HUES64 (cell line): ENCODE data around the gene RRAGC.
"Not testable (repeated sequence)": the region's sequence is repeated elsewhere in the genome, so short reads cannot be mapped to it uniquely, and the experiment has no call there.

ENCODE experiments used
- H3K27ac ChIP-seq: 2 replicates; pipeline ENCODE4 v1.7.0; 2013; ENCODE audit warnings: low read depth, low read length, inconsistent platforms
- H3K27me3 ChIP-seq: 2 replicates; pipeline ENCODE4 v1.6.1; 2013; ENCODE audit warnings: mild to moderate bottlenecking, low read length; ENCODE audit not compliant: insufficient read depth
- H3K36me3 ChIP-seq: 2 replicates; pipeline ENCODE4 v1.6.1; 2013; ENCODE audit warnings: mild to moderate bottlenecking, low read length; ENCODE audit not compliant: insufficient read depth
- H3K4me1 ChIP-seq: 2 replicates; pipeline ENCODE4 v1.6.1; 2013; ENCODE audit warnings: mild to moderate bottlenecking, low read length, moderate library complexity; ENCODE audit not compliant: insufficient read depth
- H3K4me3 ChIP-seq: 2 replicates; pipeline ENCODE4 v1.5.1; 2013; ENCODE audit warnings: mild to moderate bottlenecking, low read length, moderate library complexity
- H3K9ac ChIP-seq: 2 replicates; pipeline ENCODE4 v1.6.1; 2013; ENCODE audit warnings: mild to moderate bottlenecking, low read depth, low read length
- H3K9me3 ChIP-seq: 2 replicates; pipeline ENCODE4 v1.6.1; 2013; ENCODE audit warnings: low read depth, low read length; ENCODE audit not compliant: insufficient read depth
- WGBS: fragments of 150-250, 120-280 bp; methylation state at CpG from one replicate; pipeline ENCODE4 v1.1.7; 2013; ENCODE audit warnings: missing lambda C conversion rate; 5-methylcytosine and 5-hydroxymethylcytosine counted together

RRAGC gene

DNA sequence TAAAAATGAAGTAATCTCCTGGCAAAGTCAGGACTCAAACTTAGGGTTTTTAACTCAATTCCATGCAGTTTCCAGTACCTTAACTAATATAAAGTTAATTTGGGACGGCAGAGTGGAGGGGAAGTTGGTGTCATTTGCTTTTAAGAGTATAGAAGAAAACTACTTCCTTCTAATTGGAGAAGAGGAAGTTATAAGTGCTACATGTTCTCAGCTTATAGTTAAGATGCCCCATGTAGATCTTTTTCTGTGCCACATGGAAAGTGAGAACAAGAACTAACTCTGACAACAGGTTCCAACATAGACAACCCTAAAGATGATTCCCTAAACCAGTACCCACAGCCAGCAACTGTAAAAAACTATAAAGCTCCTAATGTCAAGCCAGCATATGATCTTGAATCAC lies 11.5 kb downstream of the RRAGC start:
- no peaks in the 10 kb centered on the region for H3K27me3 ChIP-seq
- no peak overlapping the region for H3K27ac ChIP-seq
- peaks cover 72% of the 10 kb centered on the region for H3K36me3 ChIP-seq
- no peaks in the 10 kb centered on the region for H3K9me3 ChIP-seq
- no CpG with 5 or more reads among the region's 1 CpG for WGBS
- no peaks in the 10 kb centered on the region for H3K4me1 ChIP-seq
- H3K9ac ChIP-seq: no peak overlapping the region
- H3K4me3 ChIP-seq: no peak overlapping the region

GRCh38 chr1:38846210-38846609 lies 13.4 kb downstream of the RRAGC start:
- Histone ChIP-seq H3K27ac (no peak overlapping the region), H3K9me3 (no peaks in the 10 kb centered on the region), H3K9ac (no peak overlapping the region), H3K27me3 (no peaks in the 10 kb centered on the region), H3K4me1 (no peaks in the 10 kb centered on the region), H3K36me3 (peaks cover 67% of the 10 kb centered on the region), H3K4me3 (no peak overlapping the region)
- WGBS: 94% methylated on average over 3 of the region's 3 CpGs

GRCh38 chr1:38845088-38845487 lies 14.5 kb downstream of the RRAGC start:
- not testable (repeated sequence) for H3K9ac ChIP-seq, H3K27me3 ChIP-seq, H3K27ac ChIP-seq, H3K4me3 ChIP-seq, H3K9me3 ChIP-seq, H3K4me1 ChIP-seq
- H3K36me3 ChIP-seq: peaks cover 69% of the 10 kb centered on the region
- WGBS: 95% methylated on average over 3 of the region's 3 CpGs

DNA sequence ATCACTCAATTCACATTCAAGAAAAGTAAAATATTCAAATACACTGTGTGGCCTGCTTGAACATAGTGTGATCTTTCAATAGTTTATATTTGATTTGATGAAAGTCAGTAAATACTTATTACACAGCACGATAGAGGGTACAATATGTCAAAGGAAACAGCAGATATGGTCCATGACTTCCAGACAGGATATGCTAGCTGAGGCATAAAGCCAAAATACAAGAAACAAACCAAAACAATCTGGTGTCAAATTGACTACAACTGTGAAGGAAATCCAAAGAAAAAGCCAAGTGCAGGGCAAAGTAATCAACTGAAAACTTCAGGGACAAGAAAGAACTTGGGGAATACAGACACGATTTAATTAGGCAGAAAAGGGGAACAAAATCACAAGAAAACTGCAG lies 19.3 kb downstream of the RRAGC start:
- H3K27me3 ChIP-seq: no peaks in the 10 kb centered on the region
- H3K9me3 ChIP-seq: no peaks in the 10 kb centered on the region
- no peak overlapping the region for H3K9ac ChIP-seq
- H3K36me3 ChIP-seq: peaks cover 54% of the 10 kb centered on the region
- H3K4me1 ChIP-seq: peaks cover 4% of the 10 kb centered on the region; the same call in 1 of the 2 replicates
- no peak overlapping the region for H3K4me3 ChIP-seq
- no peak overlapping the region for H3K27ac ChIP-seq
- 95% methylated on average over 2 of the region's 2 CpGs for WGBS

DNA sequence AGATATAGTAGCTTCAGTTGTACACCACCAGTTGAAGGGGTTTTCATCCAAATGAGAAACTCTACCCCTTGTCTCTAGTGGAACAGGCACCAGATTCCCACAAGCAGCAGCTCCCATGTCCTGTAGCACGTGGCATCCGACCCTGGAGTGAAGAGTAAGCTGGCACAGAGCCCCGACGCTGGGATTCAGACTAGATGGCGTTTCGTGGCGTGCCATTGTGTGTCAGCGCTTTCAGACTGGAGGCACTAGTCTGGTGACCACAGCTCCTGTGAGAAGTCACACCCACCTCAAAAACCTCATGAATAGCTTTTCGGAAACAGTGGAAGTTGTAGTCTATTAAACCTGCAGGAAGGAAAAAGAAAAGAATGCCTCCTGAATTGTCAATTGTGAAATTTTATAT lies 20.2 kb downstream of the RRAGC start:
- peaks cover 48% of the 10 kb centered on the region for H3K36me3 ChIP-seq

GRCh38 chr1:38836316-38836715 lies 23.3 kb downstream of the RRAGC start:
- H3K9me3 ChIP-seq, H3K4me3 ChIP-seq, H3K4me1 ChIP-seq, H3K9ac ChIP-seq, H3K27me3 ChIP-seq, H3K27ac ChIP-seq: not testable (repeated sequence)
- H3K36me3 ChIP-seq: peaks cover 32% of the 10 kb centered on the region
- 91% methylated on average over 10 of the region's 10 CpGs for WGBS

More for the DNA sequence above, 20.2 kb downstream of the RRAGC start:
- 97% methylated on average over 9 of the region's 9 CpGs for WGBS
- no peak overlapping the region for H3K9ac ChIP-seq
- H3K27me3 ChIP-seq: no peaks in the 10 kb centered on the region
- peaks cover 4% of the 10 kb centered on the region; the same call in 1 of the 2 replicates for H3K4me1 ChIP-seq
- H3K27ac ChIP-seq: no peak overlapping the region
- H3K9me3 ChIP-seq: no peaks in the 10 kb centered on the region
- no peak overlapping the region for H3K4me3 ChIP-seq

DNA sequence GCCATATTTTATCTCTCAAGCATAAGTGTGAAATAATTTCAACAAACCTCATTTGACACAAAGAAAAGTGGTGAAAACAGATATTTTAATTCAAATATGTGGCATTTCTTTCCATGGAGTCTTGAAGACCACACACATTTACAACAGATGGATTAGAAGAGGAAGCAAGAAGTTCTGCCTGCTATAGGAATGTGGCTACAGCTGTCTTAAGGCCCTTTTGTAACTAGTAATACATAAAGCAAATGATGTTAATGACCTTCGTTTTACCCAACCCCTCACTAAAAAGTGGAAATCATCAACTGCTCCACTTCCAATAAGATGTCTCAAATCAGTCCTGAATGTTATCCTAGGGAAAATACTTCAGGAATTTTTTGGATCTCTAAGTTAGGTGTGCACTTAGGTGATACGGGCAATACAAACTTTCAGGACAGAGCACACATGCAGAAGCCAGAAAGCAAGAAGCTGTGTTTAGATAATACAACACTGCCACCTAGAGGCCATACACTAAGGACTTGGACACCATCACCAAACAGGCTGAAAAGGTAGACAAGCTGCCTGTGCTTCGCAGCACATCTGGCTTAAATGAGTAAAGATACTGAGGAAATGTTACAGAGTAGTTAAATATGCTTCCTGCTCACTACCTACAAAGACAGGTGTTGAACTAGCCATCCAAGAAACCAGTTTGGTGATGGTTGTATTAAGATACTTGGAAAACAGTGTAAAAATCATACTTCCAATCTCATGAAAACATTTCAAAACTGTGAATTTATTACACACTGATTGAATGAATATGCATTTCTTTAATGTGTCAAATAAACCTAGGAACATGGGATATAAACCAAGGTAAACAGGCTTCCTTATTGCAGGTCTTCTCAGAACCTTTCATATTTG lies 24.4 kb downstream of the RRAGC start:
- H3K4me1 ChIP-seq: peaks cover 4% of the 10 kb centered on the region; the same call in 1 of the 2 replicates
- peaks cover 21% of the 10 kb centered on the region for H3K36me3 ChIP-seq
- no peak overlapping the region for H3K27ac ChIP-seq
- H3K9me3 ChIP-seq: no peaks in the 10 kb centered on the region
- no peaks in the 10 kb centered on the region for H3K27me3 ChIP-seq
- H3K4me3 ChIP-seq: no peak overlapping the region
- H3K9ac ChIP-seq: no peak overlapping the region
- 52% methylated on average over 2 of the region's 3 CpGs for WGBS

DNA sequence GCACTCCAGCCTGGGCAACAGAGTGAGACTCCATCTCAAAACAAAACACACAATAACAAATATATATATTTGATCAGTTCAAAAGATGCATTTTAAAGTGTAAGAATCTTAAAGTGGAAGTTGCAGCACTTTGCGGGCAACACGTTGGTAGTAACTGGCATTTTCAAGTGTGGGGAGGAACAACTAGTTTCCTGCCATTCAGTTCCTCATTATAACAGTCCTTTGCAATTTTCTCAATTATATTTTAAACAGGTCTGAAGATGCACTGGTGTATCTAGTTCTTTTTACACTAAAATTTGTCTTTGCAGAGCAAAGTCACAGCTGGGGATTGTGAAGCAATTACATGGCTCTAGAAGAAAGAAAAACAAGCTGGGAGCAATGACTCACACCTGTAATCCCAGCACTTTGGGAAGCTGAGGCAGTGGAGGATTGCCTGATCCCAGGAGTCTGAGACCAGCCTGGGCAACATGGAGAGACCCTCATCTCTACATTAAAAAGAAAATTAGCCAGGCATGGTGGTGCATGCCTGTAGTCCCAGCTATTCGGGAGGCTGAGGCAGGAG lies 25.3 kb downstream of the RRAGC start:
- Histone ChIP-seq H3K27ac (no peak overlapping the region), H3K4me3 (no peak overlapping the region), H3K27me3 (peaks cover under 1% of the 10 kb centered on the region; the same call in 1 of the 2 replicates), H3K9ac (no peak overlapping the region), H3K4me1 (peaks cover 4% of the 10 kb centered on the region; the same call in 1 of the 2 replicates), H3K36me3 (peaks cover 16% of the 10 kb centered on the region), H3K9me3 (no peaks in the 10 kb centered on the region)
- WGBS: 94% methylated on average over 3 of the region's 3 CpGs

DNA sequence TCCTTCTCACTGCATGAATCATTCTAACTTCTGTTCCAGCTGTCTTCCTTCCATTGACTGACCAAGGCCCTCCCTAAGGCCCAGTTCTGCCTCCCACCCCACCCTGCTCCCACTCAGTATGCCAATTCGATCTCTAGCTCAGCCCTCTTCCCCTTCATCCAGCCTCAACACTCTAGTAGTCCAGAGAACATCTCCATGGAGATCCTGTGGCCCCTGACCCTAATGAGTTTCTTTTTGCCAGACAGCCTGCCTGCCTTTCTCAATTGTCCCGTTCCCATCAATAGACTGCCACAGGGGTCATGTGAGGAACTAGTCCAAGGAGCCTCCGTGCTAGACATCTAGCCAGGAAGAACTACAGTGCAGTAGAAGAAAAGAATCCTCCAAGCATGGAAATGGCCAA lies 26.4 kb downstream of the RRAGC start:
- H3K4me3 ChIP-seq: no peak overlapping the region
- H3K27ac ChIP-seq: no peak overlapping the region
- 88% methylated on average over 3 of the region's 3 CpGs for WGBS
- peaks cover 4% of the 10 kb centered on the region; the same call in 1 of the 2 replicates for H3K4me1 ChIP-seq
- peaks cover 5% of the 10 kb centered on the region for H3K36me3 ChIP-seq
- peaks cover 3% of the 10 kb centered on the region; the same call in 1 of the 2 replicates for H3K27me3 ChIP-seq
- no peaks in the 10 kb centered on the region for H3K9me3 ChIP-seq
- no peak overlapping the region for H3K9ac ChIP-seq

DNA sequence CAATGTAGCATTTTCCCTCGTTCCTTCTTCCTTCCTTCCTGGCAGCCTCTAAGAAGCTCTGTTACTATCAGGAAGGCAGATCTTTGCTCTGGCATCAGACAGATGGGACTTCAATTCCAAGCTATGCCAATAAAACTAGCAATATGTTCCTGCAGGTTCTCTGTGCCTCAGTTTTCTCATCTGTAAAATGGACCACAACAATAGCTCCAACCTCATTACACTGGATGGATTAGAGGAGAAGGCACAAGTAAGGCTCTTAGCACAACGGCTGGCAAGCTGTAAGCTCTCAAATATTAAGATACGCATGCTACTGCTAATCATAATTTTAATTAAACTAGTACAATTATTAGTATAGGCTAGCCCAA lies 27.2 kb downstream of the RRAGC start:
- Histone ChIP-seq H3K4me1 (peaks cover 4% of the 10 kb centered on the region; the same call in 1 of the 2 replicates), H3K4me3 (no peak overlapping the region), H3K27ac (no peak overlapping the region), H3K9ac (no peak overlapping the region), H3K27me3 (peaks cover 3% of the 10 kb centered on the region; the same call in 1 of the 2 replicates), H3K9me3 (no peaks in the 10 kb centered on the region), H3K36me3 (no peaks in the 10 kb centered on the region)
- WGBS: 86% methylated on average over 1 of the region's 3 CpGs

- 93% methylated on average over 6 of the region's 6 CpGs for WGBS
- no peak overlapping the region for H3K4me3 ChIP-seq
- H3K9ac ChIP-seq: no peak overlapping the region
- no peaks in the 10 kb centered on the region for H3K9me3 ChIP-seq
- peaks cover 3% of the 10 kb centered on the region; the same call in 1 of the 2 replicates for H3K27me3 ChIP-seq
- peaks cover 4% of the 10 kb centered on the region; the same call in 1 of the 2 replicates for H3K4me1 ChIP-seq
- no peak overlapping the region for H3K27ac ChIP-seq
- no peaks in the 10 kb centered on the region for H3K36me3 ChIP-seq
These were observed 27.7 kb downstream of the RRAGC start for GRCh38 chr1:38831731-38832369.
